ENCODE results near the gene ALDH4A1.
A peak's percentile ranks its signal among the peaks of the same experiment; 100 is the strongest.

GRCh38 chr1:18942340-18942739, 40.0 kb upstream of the ALDH4A1 start:
- TF ChIP-seq SMC3 (IDR thresholded peaks at IDR 0.05; ENCODE audit: low read depth, low read length) (no peak), CTCF (conservative IDR thresholded peaks at IDR 0.05; ENCODE audit: low read depth, low read length) (no peak), POLR2A (IDR thresholded peaks at IDR 0.05; ENCODE audit: low read depth, low read length) (no peak), CEBPB (IDR thresholded peaks at IDR 0.05; ENCODE audit: low read depth, low read length) (no peak), MAZ (IDR thresholded peaks at IDR 0.05; ENCODE audit: borderline replicate concordance, low read depth, low read length) (no peak), RAD21 (IDR thresholded peaks at IDR 0.05; ENCODE audit: low read length) (no peak), MAFK (IDR thresholded peaks at IDR 0.05; ENCODE audit: low read depth, low read length) (no peak), RCOR1 (IDR thresholded peaks at IDR 0.05; ENCODE audit: insufficient replicate concordance, low read length) (peak; percentile 33), RFX5 (IDR thresholded peaks at IDR 0.05; ENCODE audit: low read depth, low read length) (no peak), BHLHE40 (IDR thresholded peaks at IDR 0.05; ENCODE audit: low read depth, low read length) (no peak), FOS (IDR thresholded peaks at IDR 0.05; ENCODE audit: low read depth, low read length) (no peak), ELK1 (IDR thresholded peaks at IDR 0.05; ENCODE audit: borderline replicate concordance, low read depth, low read length) (no peak), USF2 (IDR thresholded peaks at IDR 0.05; ENCODE audit: low read depth, low read length) (no peak), MXI1 (IDR thresholded peaks at IDR 0.05; ENCODE audit: borderline replicate concordance, low read depth, low read length) (no peak)
